SK-N-SH (cell line): ENCODE measurements around the gene PRKN. TPM values are rescaled to one million over a fixed set of nuclear protein-coding genes. Genes with fewer than 3 reads are reported as not detected.

Experiments used
- CTCF ChIA-PET: fragments of 300-600, 350-600 bp; formaldehyde crosslinking; extraction: SDS; loops from one replicate; lab custom pipeline; 2021; lab: Yijun Ruan, JAX
- POLR2A ChIA-PET: fragments of 350-600 bp; sonication (Branson Sonifier 250); formaldehyde crosslinking; extraction: SDS; loops from one replicate; lab custom pipeline; 2020; ENCODE audit warnings: antibody characterized with exemption, inconsistent platforms; lab: Yijun Ruan, JAX
- DNase-seq: peaks from one replicate; pipeline ENCODE4 v3.0.0; 2012
- H2AFZ ChIP-seq: fragments of 200-600 bp; sonication (generic); 2 replicates; pipeline ENCODE4 v1.8.1; 2016; ENCODE audit warnings: antibody characterized with exemption, mild to moderate bottlenecking, low read depth
- H3F3A ChIP-seq: fragments of 200-600 bp; sonication (generic); replicated peaks from 2 replicates; pipeline ENCODE3; 2016; ENCODE audit warnings: antibody characterized with exemption, mild to moderate bottlenecking; ENCODE audit not compliant: insufficient read depth
- H3K27ac ChIP-seq, 2 experiments: fragments of 200-500 bp in 1 of 2; fragments of 200-600 bp in 1 of 2; sonication (Bioruptor generic) in 1 of 2; sonication (generic), shearing (Covaris generic) in 1 of 2; 2 replicates each; pipeline versions ENCODE4 v1.5.1 to v1.6.1; 2014 to 2016; ENCODE audit warnings: low read depth in 2 of 2, inconsistent platforms in 1 of 2, low read length in 1 of 2, mild to moderate bottlenecking in 1 of 2, mixed read lengths in 1 of 2
- H3K27me3 ChIP-seq: fragments of 200-600 bp; sonication (generic), shearing (Covaris generic); 2 replicates; pipeline ENCODE4 v1.6.1; 2016; ENCODE audit warnings: mixed run types; ENCODE audit not compliant: insufficient read depth
- H3K36me3 ChIP-seq, 2 experiments: fragments of 200-500 bp in 1 of 2; fragments of 200-600 bp in 1 of 2; sonication (Bioruptor generic) in 1 of 2; sonication (generic) in 1 of 2; replicated peaks in 1 of 2; 2 replicates each; pipeline versions ENCODE3 to v1.5.1; 2014 to 2016; ENCODE audit warnings: low read length in 1 of 2, mild to moderate bottlenecking in 1 of 2; ENCODE audit not compliant: insufficient read depth in 2 of 2, control insufficient read depth in 1 of 2
- H3K4me1 ChIP-seq, 2 experiments: fragments of 200-500 bp in 1 of 2; fragments of 200-600 bp in 1 of 2; sonication (Bioruptor generic) in 1 of 2; sonication (generic), shearing (Covaris generic) in 1 of 2; 2 replicates each; pipeline versions ENCODE4 v1.5.1 to v1.6.1; 2014 to 2016; ENCODE audit warnings: low read depth in 1 of 2, low read length in 1 of 2, mixed run types in 1 of 2; ENCODE audit not compliant: insufficient read depth in 2 of 2, control insufficient read depth in 1 of 2
- H3K4me2 ChIP-seq: fragments of 200-600 bp; sonication (generic), shearing (Covaris generic); 2 replicates; pipeline ENCODE4 v1.6.1; 2017; ENCODE audit warnings: mixed run types
- H3K4me3 ChIP-seq, 2 experiments: fragments of 200-500 bp in 1 of 2; fragments of 200-600 bp in 1 of 2; sonication (Bioruptor generic) in 1 of 2; sonication (generic), shearing (Covaris generic) in 1 of 2; 2 replicates each; pipeline versions ENCODE4 v1.5.1 to v1.8.1; 2014 to 2016; ENCODE audit warnings: low read depth in 2 of 2, inconsistent platforms in 1 of 2, low read length in 1 of 2, mild to moderate bottlenecking in 1 of 2, mixed read lengths in 1 of 2, moderate library complexity in 1 of 2
- H3K79me2 ChIP-seq: fragments of 200-600 bp; sonication (generic); 2 replicates; pipeline ENCODE4 v1.8.1; 2017; ENCODE audit warnings: mild to moderate bottlenecking; ENCODE audit not compliant: insufficient read depth
- H3K9ac ChIP-seq: fragments of 200-600 bp; sonication (generic); 2 replicates; pipeline ENCODE4 v1.6.1; 2017; ENCODE audit warnings: mixed run types
- H3K9me2 ChIP-seq: fragments of 200-600 bp; sonication (generic); 2 replicates; pipeline ENCODE4 v1.6.1; 2017; ENCODE audit warnings: mixed run types
- H3K9me3 ChIP-seq: fragments of 200-600 bp; sonication (generic); 2 replicates; pipeline ENCODE4 v1.6.1; 2017; ENCODE audit warnings: mixed run types, mild to moderate bottlenecking, moderate library complexity
- H4K20me1 ChIP-seq: fragments of 200-600 bp; sonication (generic); 2 replicates; pipeline ENCODE4 v1.6.1; 2017; ENCODE audit warnings: mild to moderate bottlenecking, mixed run types; ENCODE audit not compliant: insufficient read depth
- FOXJ3 ChIP-seq: sonication (generic); formaldehyde crosslinking; IDR thresholded peaks from 2 replicates; pipeline ENCODE4 v1.5.1; 2020; ENCODE audit warnings: mild to moderate bottlenecking, missing genetic modification reagents
- FOXM1 ChIP-seq: IDR thresholded peaks from 2 replicates; pipeline ENCODE4 v1.4.0; 2012; ENCODE audit warnings: low read depth, mild to moderate bottlenecking
- GABPA ChIP-seq: IDR thresholded peaks from 2 replicates; pipeline ENCODE4 v1.4.0; 2012; ENCODE audit warnings: low read depth, mild to moderate bottlenecking
- JUND ChIP-seq: IDR thresholded peaks from 2 replicates; pipeline ENCODE4 v1.4.0; 2012
- MEF2A ChIP-seq: IDR thresholded peaks from 2 replicates; pipeline ENCODE4 v1.4.0; 2012; ENCODE audit warnings: low read depth, borderline replicate concordance
- NRF1 ChIP-seq: IDR thresholded peaks from 2 replicates; pipeline ENCODE4 v1.6.1; 2012; ENCODE audit warnings: low read depth, mild to moderate bottlenecking, low read length
- RCOR1 ChIP-seq: fragments of 150-350 bp; IDR thresholded peaks from 2 replicates; pipeline ENCODE4 v1.6.1; 2017; ENCODE audit warnings: antibody characterized with exemption, low read length
- RFX5 ChIP-seq: IDR thresholded peaks from 2 replicates; pipeline ENCODE4 v1.6.1; 2012; ENCODE audit warnings: mild to moderate bottlenecking, improper control_type of control experiment, low read length
- TEAD4 ChIP-seq: IDR thresholded peaks from 2 replicates; pipeline ENCODE4 v1.4.0; 2012; ENCODE audit warnings: mild to moderate bottlenecking, borderline replicate concordance; ENCODE audit not compliant: insufficient read depth
- USF1 ChIP-seq: IDR thresholded peaks from 2 replicates; pipeline ENCODE4 v1.4.0; 2012; ENCODE audit warnings: low read depth, borderline replicate concordance
- YY1 ChIP-seq: IDR thresholded peaks from 2 replicates; pipeline ENCODE4 v1.4.0; 2012; ENCODE audit warnings: low read depth, mild to moderate bottlenecking
- ZBTB33 ChIP-seq: IDR thresholded peaks from 2 replicates; pipeline ENCODE4 v1.4.0; 2012; ENCODE audit warnings: low read depth, borderline replicate concordance
- WGBS: methylation state at CpG from one replicate; pipeline ENCODE4 v1.1.6; 2017; ENCODE audit warnings: low lambda C conversion rate; 5-methylcytosine and 5-hydroxymethylcytosine counted together
- polyA plus RNA-seq, 3 experiments: library from polyadenylated mRNA; depleted of rRNA; stranded (reverse); fragments of >200 nt; gene quantifications; 2 replicates each; pipeline ENCODE4 v1.2.3, GENCODE V29; 2012
- TF ChIP-seq, protein P1 (sequence below): fragments of 150-350 bp; IDR thresholded peaks from 2 replicates; pipeline ENCODE4 v1.6.1; 2017; ENCODE audit warnings: antibody characterized with exemption, low read length, low read depth, borderline replicate concordance

The PRKN gene
- polyA plus RNA-seq, 1 of the 3 experiments (the other 2 are of a cell fraction) = 0.76 TPM

- TF ChIP-seq YY1 = no peak
Measured at GRCh38 chr6:161963634-161964234, 763.8 kb downstream of the PRKN start (continued).

GRCh38 chr6:161963181-161963580, 764.4 kb downstream of the PRKN start:
- Histone ChIP-seq H3K9ac (no peak overlapping the region), H3K9me2 (no peaks in the 10 kb centered on the region), H3K4me1 (no peaks in the 10 kb centered on the region), H3K27ac (no peak overlapping the region), H3K27me3 (no peaks in the 10 kb centered on the region), H2AFZ (no peak overlapping the region), H3K9me3 (no peaks in the 10 kb centered on the region), H4K20me1 (no peaks in the 10 kb centered on the region), H3K79me2 (no peaks in the 10 kb centered on the region), H3F3A (no peaks in the 10 kb centered on the region), H3K4me3 (no peak overlapping the region), H3K36me3 (no peaks in the 10 kb centered on the region), H3K4me2 (no peak overlapping the region)
- ChIA-PET POLR2A (no interaction called here), CTCF (no interaction called here)
- no peak for DNase-seq
- TF ChIP-seq TEAD4 (no peak), JUND (no peak), NRF1 (no peak), GABPA (no peak), ZBTB33 (no peak)
- WGBS = 73% methylated on average over 8 of the region's 8 CpGs

DNA sequence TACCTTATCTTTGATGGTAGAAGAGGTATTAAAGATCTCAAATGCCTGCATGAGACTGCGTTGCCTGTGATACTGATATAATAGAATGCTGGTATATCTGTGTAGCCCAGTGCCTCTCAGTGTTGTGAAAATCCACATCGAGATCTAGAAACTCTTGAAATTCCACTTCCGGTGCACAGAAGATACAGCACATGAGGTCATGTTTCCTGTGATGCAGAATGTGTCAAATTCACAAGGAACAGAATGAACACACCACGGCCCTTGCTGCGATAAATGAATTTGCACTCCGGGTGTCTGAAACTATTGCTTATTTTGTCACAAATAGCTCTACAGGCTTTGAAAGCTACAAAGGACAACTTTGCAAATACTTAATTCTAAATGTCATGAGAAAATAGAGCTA, 765.8 kb downstream of the PRKN start:
- no peaks in the 10 kb centered on the region for H3K79me2 ChIP-seq
- H3K9ac ChIP-seq = no peak overlapping the region
- DNase-seq = no peak
- ChIA-PET CTCF (no interaction called here), POLR2A (no interaction called here)
- H3K9me2 ChIP-seq = no peaks in the 10 kb centered on the region
- H3K27me3 ChIP-seq = no peaks in the 10 kb centered on the region
- H3K36me3 ChIP-seq = no peaks in the 10 kb centered on the region
- H3K9me3 ChIP-seq = no peaks in the 10 kb centered on the region
- TF ChIP-seq FOXM1 (no peak), NRF1 (no peak), JUND (no peak), USF1 (no peak), MEF2A (no peak), FOXJ3 (CRISPR knock-in tag) (no peak), RCOR1 (no peak), RFX5 (no peak)
- TF ChIP-seq, protein P1, sequence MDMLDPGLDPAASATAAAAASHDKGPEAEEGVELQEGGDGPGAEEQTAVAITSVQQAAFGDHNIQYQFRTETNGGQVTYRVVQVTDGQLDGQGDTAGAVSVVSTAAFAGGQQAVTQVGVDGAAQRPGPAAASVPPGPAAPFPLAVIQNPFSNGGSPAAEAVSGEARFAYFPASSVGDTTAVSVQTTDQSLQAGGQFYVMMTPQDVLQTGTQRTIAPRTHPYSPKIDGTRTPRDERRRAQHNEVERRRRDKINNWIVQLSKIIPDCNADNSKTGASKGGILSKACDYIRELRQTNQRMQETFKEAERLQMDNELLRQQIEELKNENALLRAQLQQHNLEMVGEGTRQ = no peak
- no peak overlapping the region for H2AFZ ChIP-seq
- H3K4me3 ChIP-seq = no peak overlapping the region
- H3K27ac ChIP-seq = no peak overlapping the region
- no peaks in the 10 kb centered on the region for H3F3A ChIP-seq
- no peak overlapping the region for H3K4me2 ChIP-seq
- H4K20me1 ChIP-seq = no peaks in the 10 kb centered on the region
- no peaks in the 10 kb centered on the region for H3K4me1 ChIP-seq
- WGBS = 63% methylated on average over 6 of the region's 6 CpGs
